ENCODE data around the gene LAMA4.

Gene LAMA4

GRCh38 chr6:112150363-112150762 is 104.0 kb downstream of the LAMA4 start:
- no peak overlapping the region for H3K4me3 ChIP-seq (ENCODE audit: low read depth, low read length)

GRCh38 chr6:112149719-112150263 is 104.6 kb downstream of the LAMA4 start:
- no peak for TF ChIP-seq CTCF (IDR thresholded peaks at IDR 0.05; ENCODE audit: borderline replicate concordance, insufficient read depth, low read depth, low read length)
- H3K4me3 ChIP-seq (ENCODE audit: low read depth, low read length), result no peak overlapping the region

More at GRCh38 chr6:112150363-112150762, 104.0 kb downstream of the LAMA4 start:
- TF ChIP-seq CTCF (IDR thresholded peaks at IDR 0.05; ENCODE audit: borderline replicate concordance, insufficient read depth, low read depth, low read length), result no peak

GRCh38 chr6:112149236-112149635 is 105.1 kb downstream of the LAMA4 start:
- no peak for TF ChIP-seq CTCF (IDR thresholded peaks at IDR 0.05; ENCODE audit: borderline replicate concordance, insufficient read depth, low read depth, low read length)
- H3K4me3 ChIP-seq (ENCODE audit: low read depth, low read length), result no peak overlapping the region

GRCh38 chr6:112148103-112148502 is 106.3 kb downstream of the LAMA4 start:
- no peak for TF ChIP-seq CTCF (IDR thresholded peaks at IDR 0.05; ENCODE audit: borderline replicate concordance, insufficient read depth, low read depth, low read length)
- H3K4me3 ChIP-seq (ENCODE audit: low read depth, low read length), result no peak overlapping the region

GRCh38 chr6:112145080-112145573 is 109.2 kb downstream of the LAMA4 start:
- H3K4me3 ChIP-seq (ENCODE audit: low read depth, low read length), result no peak overlapping the region
- TF ChIP-seq CTCF (IDR thresholded peaks at IDR 0.05; ENCODE audit: borderline replicate concordance, insufficient read depth, low read depth, low read length), result no peak

GRCh38 chr6:112144145-112144926 is 110.0 kb downstream of the LAMA4 start:
- no peak for TF ChIP-seq CTCF (IDR thresholded peaks at IDR 0.05; ENCODE audit: borderline replicate concordance, insufficient read depth, low read depth, low read length)
- no peak overlapping the region for H3K4me3 ChIP-seq (ENCODE audit: low read depth, low read length)

- no peak for TF ChIP-seq CTCF (IDR thresholded peaks at IDR 0.05; ENCODE audit: borderline replicate concordance, insufficient read depth, low read depth, low read length)
- no peak overlapping the region for H3K4me3 ChIP-seq (ENCODE audit: low read depth, low read length)
Measured at GRCh38 chr6:112141707-112142106, 112.7 kb downstream of the LAMA4 start.

Measured in GM12875 (cell line).